ENCODE data around the gene PCYT2. TPM values are rescaled to one million over a fixed set of nuclear protein-coding genes. Genes with fewer than 3 reads are reported as not detected.

Gene PCYT2
- 33.2 and 38.0 TPM in 2 replicates for total RNA-seq
- long read RNA-seq, partial matches to known transcripts = 1 of 2 reads
- long read RNA-seq, other reads (novel, unspliced or antisense) = 1 of 2 reads

DNA sequence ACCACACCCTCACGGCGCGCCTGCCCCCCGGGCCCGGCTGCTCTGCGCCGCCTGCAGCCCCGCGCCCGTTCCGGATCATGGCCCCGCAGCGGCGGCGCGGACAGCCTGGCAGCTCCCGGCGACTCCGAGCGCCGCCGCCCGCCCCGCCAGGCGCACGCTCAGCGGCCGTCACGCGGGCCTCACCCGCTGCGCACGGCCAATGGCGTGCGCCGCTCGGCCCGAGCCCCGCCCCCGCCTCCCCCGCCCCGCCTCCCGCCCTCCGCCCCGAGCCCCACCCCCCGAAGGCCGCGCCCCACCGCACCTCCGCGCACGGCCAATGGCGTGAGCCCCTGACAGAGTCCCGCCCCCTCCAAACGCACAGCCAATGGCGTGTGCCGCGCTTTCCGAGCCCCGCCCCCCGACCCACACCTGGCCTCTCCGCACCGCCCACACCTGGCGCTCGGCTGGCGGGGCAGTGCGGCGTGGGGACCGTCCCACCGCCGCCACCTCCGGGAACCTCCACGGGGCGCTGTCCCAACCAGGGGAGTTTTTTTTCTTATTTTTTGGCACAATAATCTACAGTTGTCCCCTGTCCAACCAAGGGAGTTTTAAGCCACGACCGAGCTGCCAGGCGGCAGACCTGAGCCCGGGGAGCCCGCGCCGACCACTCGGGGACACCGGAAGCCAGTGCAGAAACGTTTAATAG lies at the start of gene PCYT2:
TSS of gene PCYT2 (minus strand) at position 123 of the 685 bp plus-strand sequence. CDS start at position 79, 44 bp downstream.
- Mint-ChIP-seq H3K27me3 (ENCODE audit: unreplicated experiment) (no peaks in the 10 kb centered on the region), H3K36me3 (ENCODE audit: unreplicated experiment) (peaks cover 18% of the 10 kb centered on the region), H3K27ac (ENCODE audit: unreplicated experiment) (peak within 1 kb of the TSS; percentile 27), H3K4me1 (ENCODE audit: unreplicated experiment) (peaks cover 9% of the 10 kb centered on the region), H3K4me3 (ENCODE audit: unreplicated experiment) (peak within 1 kb of the TSS; percentile 78), H3K9me3 (ENCODE audit: unreplicated experiment) (no peaks in the 10 kb centered on the region)
- TF ChIP-seq, protein P1, sequence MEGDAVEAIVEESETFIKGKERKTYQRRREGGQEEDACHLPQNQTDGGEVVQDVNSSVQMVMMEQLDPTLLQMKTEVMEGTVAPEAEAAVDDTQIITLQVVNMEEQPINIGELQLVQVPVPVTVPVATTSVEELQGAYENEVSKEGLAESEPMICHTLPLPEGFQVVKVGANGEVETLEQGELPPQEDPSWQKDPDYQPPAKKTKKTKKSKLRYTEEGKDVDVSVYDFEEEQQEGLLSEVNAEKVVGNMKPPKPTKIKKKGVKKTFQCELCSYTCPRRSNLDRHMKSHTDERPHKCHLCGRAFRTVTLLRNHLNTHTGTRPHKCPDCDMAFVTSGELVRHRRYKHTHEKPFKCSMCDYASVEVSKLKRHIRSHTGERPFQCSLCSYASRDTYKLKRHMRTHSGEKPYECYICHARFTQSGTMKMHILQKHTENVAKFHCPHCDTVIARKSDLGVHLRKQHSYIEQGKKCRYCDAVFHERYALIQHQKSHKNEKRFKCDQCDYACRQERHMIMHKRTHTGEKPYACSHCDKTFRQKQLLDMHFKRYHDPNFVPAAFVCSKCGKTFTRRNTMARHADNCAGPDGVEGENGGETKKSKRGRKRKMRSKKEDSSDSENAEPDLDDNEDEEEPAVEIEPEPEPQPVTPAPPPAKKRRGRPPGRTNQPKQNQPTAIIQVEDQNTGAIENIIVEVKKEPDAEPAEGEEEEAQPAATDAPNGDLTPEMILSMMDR (IDR thresholded peaks at IDR 0.05) = no peak
- peak; percentile 96 for DNase-seq (ENCODE audit: extremely low spot score, unreplicated experiment)

DNA sequence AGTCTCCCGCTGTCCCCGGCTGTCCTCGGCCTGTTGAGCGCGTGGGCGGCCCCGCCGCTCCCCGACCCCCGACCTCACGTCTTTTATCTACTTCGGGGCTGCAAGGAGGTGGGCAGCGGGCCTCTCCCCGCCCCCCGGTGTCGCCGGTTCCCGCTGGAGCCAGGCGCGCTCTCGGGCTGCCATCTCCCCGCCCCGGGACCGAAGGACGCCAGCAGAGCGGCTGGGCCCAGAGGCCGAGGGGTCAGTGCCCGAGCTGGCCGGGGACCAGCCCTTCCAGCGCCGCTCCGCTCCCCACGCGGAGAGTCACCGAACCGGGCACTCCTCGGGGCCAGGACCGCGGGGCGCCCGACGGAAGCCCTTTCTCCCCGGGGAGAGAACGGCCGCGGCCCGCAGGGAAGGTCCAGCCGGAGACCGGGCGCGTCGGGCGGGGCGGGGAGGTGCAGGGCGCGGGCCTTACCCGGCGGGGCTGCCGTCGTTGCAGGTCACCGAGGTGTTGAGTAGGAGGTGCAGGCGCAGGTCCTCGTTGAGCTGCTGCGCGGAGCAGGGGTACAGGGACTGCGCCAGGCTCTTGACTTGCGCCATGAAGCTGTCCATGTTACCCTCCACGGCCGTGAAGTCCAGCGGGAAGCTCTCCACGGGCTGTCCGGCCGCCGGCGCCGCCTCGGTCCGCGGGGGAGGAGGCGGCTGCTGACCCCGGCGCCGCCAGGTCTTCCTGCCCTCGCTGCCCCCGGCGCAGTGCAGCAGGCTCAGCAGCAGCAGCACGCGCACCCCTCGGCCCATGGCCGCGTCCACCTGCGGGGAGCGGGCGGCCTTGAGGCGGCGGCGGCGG lies 49.1 kb upstream of the PCYT2 start:
- TF ChIP-seq, protein P1 (IDR thresholded peaks at IDR 0.05) = no peak
- H3K36me3 Mint-ChIP-seq (ENCODE audit: unreplicated experiment) = no peaks in the 10 kb centered on the region
- no peak overlapping the region for H3K4me3 Mint-ChIP-seq (ENCODE audit: unreplicated experiment)
- H3K4me1 Mint-ChIP-seq (ENCODE audit: unreplicated experiment) = peaks cover 2% of the 10 kb centered on the region
- no peak for DNase-seq (ENCODE audit: extremely low spot score, unreplicated experiment)
- peaks cover 29% of the 10 kb centered on the region for H3K27me3 Mint-ChIP-seq (ENCODE audit: unreplicated experiment)
- no peaks in the 10 kb centered on the region for H3K9me3 Mint-ChIP-seq (ENCODE audit: unreplicated experiment)
- no peak overlapping the region for H3K27ac Mint-ChIP-seq (ENCODE audit: unreplicated experiment)

DNA sequence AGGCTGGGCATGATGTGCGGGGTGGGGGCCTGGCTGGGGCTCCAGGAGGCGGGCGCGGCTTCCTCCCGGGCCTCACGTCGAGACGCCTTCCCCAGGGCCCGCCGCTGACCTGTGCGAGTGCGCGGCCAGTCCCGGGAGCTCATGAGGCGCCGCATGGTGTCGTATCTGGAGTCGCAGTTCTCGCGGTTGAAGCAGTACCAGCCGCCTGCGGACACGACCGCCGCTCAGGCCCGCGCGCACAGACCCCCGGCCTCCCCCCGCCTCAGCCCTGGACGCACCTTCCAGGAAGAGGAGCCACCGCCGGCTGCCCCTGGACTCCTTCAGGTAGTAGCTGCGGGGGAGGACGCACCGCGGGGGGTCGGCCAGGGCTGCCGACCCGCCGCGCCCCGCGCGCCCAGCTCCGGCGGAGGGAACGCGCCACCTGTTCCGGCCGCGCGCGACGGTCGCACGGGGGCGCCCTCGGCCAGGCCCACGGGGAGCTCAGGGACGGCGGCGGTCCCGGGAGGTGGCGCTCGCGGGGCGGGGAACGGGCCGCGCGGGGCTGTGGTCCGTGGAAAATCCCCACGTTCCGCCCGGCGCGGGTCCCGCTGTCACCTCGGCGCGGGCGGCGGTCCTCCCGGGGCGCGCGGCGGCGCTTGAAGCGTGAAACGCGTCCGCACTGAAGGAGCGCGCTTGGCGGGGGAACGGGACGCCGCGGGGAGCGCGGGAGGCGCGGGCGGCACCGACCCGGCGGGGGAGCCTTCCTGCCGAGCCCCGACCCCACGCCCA lies 48.3 kb upstream of the PCYT2 start:
- Mint-ChIP-seq H3K27me3 (ENCODE audit: unreplicated experiment) (peaks cover 29% of the 10 kb centered on the region), H3K4me3 (ENCODE audit: unreplicated experiment) (no peak overlapping the region), H3K4me1 (ENCODE audit: unreplicated experiment) (peaks cover 2% of the 10 kb centered on the region), H3K36me3 (ENCODE audit: unreplicated experiment) (no peaks in the 10 kb centered on the region), H3K9me3 (ENCODE audit: unreplicated experiment) (no peaks in the 10 kb centered on the region), H3K27ac (ENCODE audit: unreplicated experiment) (no peak overlapping the region)
- TF ChIP-seq, protein P1 (IDR thresholded peaks at IDR 0.05) = peak; percentile 89
- peak; percentile 89 for DNase-seq (ENCODE audit: extremely low spot score, unreplicated experiment)

DNA sequence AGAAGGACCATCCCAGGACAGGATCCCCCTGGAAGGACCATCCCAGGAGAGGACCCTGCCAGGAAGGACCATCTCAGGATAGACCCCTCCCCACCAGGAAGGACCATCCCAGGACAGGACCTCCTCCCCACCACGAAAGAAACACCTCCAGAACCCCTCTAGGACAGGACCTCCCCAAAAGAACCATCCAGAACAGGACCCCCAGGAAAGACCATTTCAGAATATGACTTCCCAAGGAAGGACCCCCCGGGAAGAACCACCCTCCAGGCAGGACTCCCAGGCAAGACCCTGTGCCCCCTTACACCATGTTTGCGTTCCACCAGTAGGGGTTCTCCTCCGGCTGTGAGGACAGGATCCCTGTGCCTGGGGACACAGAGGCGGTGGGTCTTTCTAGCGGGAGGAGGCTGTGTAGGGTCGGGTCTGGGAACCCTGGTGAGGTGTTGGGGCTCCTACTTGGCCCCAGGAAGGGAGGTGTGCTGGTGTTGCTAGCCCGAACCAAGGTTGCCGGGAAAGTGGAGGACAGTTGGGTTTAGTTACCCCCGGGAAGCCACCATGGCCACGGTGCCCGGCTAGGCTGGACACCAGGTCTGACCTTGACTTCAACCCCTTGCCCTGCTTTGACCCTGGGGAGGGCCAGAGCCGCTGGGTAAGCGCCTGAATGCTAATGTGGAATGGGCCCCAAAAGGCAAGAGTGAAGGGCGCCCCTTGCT lies 47.6 kb upstream of the PCYT2 start:
- TF ChIP-seq, protein P1 (IDR thresholded peaks at IDR 0.05) = no peak
- Mint-ChIP-seq H3K4me3 (ENCODE audit: unreplicated experiment) (peak overlapping the region; percentile 35), H3K36me3 (ENCODE audit: unreplicated experiment) (no peaks in the 10 kb centered on the region), H3K27me3 (ENCODE audit: unreplicated experiment) (peaks cover 29% of the 10 kb centered on the region), H3K27ac (ENCODE audit: unreplicated experiment) (no peak overlapping the region), H3K4me1 (ENCODE audit: unreplicated experiment) (peaks cover 2% of the 10 kb centered on the region), H3K9me3 (ENCODE audit: unreplicated experiment) (no peaks in the 10 kb centered on the region)
- no peak for DNase-seq (ENCODE audit: extremely low spot score, unreplicated experiment)

Data from osteocyte (in vitro differentiated cells).